Neuron (in vitro differentiated cells): ENCODE data around the gene TGM1.
"Not testable (repeated sequence)": the region's sequence is repeated elsewhere in the genome, so short reads cannot be mapped to it uniquely, and the experiment has no call there.

ENCODE experiments used
- H2AFZ ChIP-seq: one replicate; pipeline ENCODE4 v1.6.1; 2013; ENCODE audit warnings: low read depth, mild to moderate bottlenecking, inconsistent platforms, low read length, moderate library complexity
- H3K27me3 ChIP-seq: one replicate; pipeline ENCODE4 v1.6.1; 2013; ENCODE audit warnings: low read length; ENCODE audit not compliant: insufficient read depth
- H3K36me3 ChIP-seq: one replicate; pipeline ENCODE4 v1.6.1; 2013; ENCODE audit warnings: low read length; ENCODE audit not compliant: insufficient read depth
- H3K4me1 ChIP-seq: one replicate; pipeline ENCODE4 v1.6.1; 2013; ENCODE audit warnings: low read length; ENCODE audit not compliant: insufficient read depth
- H3K4me3 ChIP-seq: 2 replicates; pipeline ENCODE4 v1.5.1; 2013; ENCODE audit warnings: mild to moderate bottlenecking, low read length, moderate library complexity
- H3K9me3 ChIP-seq: one replicate; pipeline ENCODE4 v1.6.1; 2013; ENCODE audit warnings: low read length

The TGM1 gene

GRCh38 chr14:24250354-24250753 is 12.6 kb downstream of the TGM1 start:
- Histone ChIP-seq H3K4me1 (no peaks in the 10 kb centered on the region), H3K4me3 (no peak overlapping the region), H3K27me3 (no peaks in the 10 kb centered on the region), H3K9me3 (no peaks in the 10 kb centered on the region), H2AFZ (no peak overlapping the region), H3K36me3 (no peaks in the 10 kb centered on the region)

GRCh38 chr14:24249230-24250021 is 13.6 kb downstream of the TGM1 start:
- Histone ChIP-seq H2AFZ (no peak overlapping the region), H3K4me1 (no peaks in the 10 kb centered on the region), H3K4me3 (no peak overlapping the region), H3K27me3 (no peaks in the 10 kb centered on the region), H3K9me3 (no peaks in the 10 kb centered on the region), H3K36me3 (no peaks in the 10 kb centered on the region)

DNA sequence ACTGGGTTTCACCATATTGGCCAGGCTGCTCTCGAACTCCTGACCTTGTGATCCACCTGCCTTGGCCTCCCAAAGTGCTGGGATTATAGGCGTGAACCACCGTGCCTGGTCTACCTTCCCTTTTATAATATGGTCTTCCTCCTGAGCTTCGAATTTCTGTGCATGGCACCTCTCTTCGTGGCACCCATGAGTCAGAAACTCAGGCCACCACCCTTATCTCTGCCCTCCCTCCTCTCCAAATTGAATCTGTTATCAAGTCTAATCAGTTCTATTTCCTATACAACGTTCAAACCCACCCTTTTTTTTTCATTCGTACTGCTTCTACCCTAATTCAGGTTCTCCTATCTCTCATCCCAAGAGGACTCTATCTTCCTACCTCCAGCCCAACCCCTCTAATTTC is 15.6 kb downstream of the TGM1 start:
- Histone ChIP-seq H3K4me1 (no peaks in the 10 kb centered on the region), H3K36me3 (no peaks in the 10 kb centered on the region), H2AFZ (no peak overlapping the region)

DNA sequence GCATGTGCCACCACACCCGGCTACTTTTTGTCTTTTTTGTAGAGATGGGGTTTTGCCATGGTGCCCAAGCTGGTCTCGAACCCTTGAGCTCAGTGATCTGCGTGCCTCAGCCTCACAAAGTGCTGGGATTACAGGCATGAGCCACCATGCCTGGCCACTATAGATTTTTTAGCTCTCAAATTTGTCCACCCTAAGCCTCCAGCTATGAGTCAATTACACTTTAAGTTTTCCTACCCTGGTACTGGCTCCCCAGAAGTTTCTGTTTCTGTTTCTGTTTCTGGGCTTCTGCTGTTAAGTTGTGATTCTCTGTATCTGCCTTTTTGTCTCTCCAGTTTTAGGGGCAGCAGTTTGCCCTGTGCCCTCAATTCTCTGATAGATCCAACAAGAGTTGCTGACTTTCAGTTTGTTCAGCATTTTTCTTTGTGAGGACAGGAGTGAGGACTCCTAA is 16.2 kb downstream of the TGM1 start:
- Histone ChIP-seq H3K36me3 (no peaks in the 10 kb centered on the region), H3K27me3 (no peaks in the 10 kb centered on the region), H3K4me1 (peaks cover 3% of the 10 kb centered on the region), H3K9me3 (no peaks in the 10 kb centered on the region), H3K4me3 (no peak overlapping the region), H2AFZ (no peak overlapping the region)

More for the DNA sequence above, 15.6 kb downstream of the TGM1 start:
- H3K27me3 ChIP-seq, result no peaks in the 10 kb centered on the region
- no peaks in the 10 kb centered on the region for H3K9me3 ChIP-seq
- no peak overlapping the region for H3K4me3 ChIP-seq

- H3K27me3 ChIP-seq, H3K9me3 ChIP-seq, H3K36me3 ChIP-seq, H2AFZ ChIP-seq, H3K4me3 ChIP-seq: not testable (repeated sequence)
- H3K4me1 ChIP-seq, result peaks cover 16% of the 10 kb centered on the region
Measured at GRCh38 chr14:24245350-24245749, 17.6 kb downstream of the TGM1 start.

DNA sequence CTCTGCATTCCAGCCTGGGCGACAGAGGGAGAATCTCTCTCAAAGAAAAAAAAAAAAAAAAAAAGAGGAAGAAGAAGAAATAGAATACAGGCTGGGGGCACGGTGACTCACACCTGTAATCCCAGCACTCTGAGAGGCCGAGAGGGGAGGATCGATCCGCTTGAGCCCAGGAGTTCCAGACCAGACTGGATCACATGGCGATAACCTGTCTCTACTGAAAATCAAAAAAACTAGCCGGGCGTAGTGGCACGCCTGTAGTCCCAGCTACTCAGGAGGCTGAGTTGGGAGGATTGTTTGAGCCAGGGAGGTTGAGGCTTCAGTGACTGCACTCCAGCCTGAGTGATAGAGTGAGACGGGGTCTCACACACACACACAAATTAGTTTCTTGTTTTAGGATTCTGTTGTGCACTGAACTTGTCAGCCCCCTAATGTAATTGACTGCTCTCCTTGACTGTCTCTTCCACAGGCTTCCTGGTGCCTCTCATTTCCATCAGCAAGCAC is 19.6 kb downstream of the TGM1 start:
- Histone ChIP-seq H3K9me3 (no peaks in the 10 kb centered on the region), H3K4me1 (peaks cover 22% of the 10 kb centered on the region), H2AFZ (peak overlapping the region; percentile 86), H3K36me3 (peaks cover 27% of the 10 kb centered on the region), H3K4me3 (peak overlapping the region; percentile 85), H3K27me3 (no peaks in the 10 kb centered on the region)

DNA sequence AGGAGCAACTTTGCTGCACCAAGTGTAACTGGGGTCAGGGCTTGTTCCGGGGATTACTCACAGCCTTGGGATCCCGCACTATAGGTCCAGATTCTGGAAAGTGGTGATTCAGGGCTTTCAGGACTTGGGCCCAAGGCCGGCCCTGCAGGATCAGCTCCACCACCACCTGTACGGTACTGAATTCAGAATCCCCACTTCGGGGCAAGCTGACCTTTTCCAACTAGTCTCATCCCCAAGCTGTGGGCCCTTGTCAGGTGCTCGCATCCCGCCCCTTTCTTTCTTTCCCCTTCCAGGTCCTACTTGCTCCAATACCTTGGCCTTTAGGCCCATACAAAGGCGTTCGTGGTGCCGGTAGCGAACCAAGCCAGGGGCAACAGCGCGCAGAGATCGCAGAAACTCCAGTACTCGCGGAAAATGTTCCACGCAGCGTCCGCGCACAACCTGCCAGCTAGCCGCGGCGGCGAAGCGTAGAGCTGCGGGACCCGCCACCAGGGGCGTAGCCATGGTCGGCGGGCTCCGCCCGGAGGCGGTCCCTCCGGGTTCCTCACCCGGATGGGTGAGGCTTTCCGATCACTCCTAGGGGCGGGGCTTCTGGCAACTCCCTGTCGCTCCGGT is 21.0 kb downstream of the TGM1 start:
- H2AFZ ChIP-seq, result peak overlapping the region; percentile 86
- H3K36me3 ChIP-seq, result peaks cover 42% of the 10 kb centered on the region
- H3K27me3 ChIP-seq, result no peaks in the 10 kb centered on the region
- H3K9me3 ChIP-seq, result no peaks in the 10 kb centered on the region
- peak overlapping the region; percentile 85 for H3K4me3 ChIP-seq
- H3K4me1 ChIP-seq, result peaks cover 22% of the 10 kb centered on the region

DNA sequence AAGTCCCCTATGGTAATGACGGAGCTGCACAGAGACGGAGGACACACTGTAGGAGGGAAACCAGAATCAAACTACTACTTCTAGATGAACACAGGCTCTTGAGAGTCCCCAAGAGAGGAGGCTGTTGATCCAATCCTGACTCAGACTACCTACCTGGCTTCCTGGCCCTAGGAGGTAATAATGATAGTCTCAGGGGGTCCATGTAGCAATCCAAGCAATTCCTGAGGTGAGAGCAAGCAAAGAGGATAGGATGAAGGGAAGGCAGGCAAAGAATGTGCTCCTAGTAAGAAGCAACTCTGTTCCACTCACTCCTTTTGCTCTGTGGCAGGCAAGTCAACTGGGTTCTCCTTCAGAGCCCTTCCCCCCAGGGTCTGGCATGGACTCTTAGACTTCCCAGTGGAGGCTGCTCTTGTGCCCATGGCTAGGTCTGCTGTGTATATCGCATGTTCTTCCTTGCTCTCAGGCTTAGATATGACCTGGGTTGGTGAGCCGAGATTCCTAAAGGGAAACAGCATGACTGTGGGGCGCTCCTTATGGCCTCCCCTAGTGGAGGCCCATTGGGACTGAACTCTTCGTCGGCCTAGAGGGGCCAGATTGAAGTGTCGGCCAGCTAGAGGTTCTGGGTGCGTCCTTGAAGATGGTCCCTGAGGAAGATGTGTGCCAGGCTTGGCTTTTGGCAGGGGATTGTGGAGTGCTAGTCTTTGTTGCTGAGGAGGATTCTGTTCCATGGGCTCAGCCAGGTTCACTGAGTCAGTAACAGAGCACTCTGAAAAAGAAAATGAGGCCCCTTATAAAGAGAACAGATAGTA is 22.7 kb downstream of the TGM1 start:
- no peak overlapping the region for H2AFZ ChIP-seq
- H3K9me3 ChIP-seq, result no peaks in the 10 kb centered on the region
- peaks cover 22% of the 10 kb centered on the region for H3K4me1 ChIP-seq
- H3K4me3 ChIP-seq, result no peak overlapping the region
- peaks cover 56% of the 10 kb centered on the region for H3K36me3 ChIP-seq
- H3K27me3 ChIP-seq, result no peaks in the 10 kb centered on the region

DNA sequence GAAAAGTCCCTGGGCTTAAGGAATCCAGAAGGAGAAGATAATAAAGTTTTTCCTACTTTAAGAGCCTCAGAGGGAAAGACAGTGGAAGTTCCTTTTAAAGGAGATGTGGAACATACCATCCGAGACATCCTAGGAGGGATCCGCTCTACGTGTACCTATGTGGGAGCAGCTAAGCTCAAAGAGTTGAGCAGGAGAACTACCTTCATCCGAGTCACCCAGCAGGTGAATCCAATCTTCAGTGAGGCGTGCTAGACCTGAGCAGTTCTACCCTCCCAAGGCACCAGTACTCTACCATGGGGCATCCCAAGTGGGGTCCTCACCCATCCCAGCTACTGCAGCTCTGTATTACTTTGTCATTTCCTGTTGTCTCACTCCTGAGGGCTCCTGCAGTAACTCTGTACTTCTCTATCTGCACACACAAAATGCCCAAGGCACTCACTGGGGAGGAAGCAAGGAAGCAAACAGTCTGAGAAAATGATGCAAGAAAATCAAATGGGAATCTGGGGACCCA is 24.4 kb downstream of the TGM1 start:
- H3K36me3 ChIP-seq, result peaks cover 60% of the 10 kb centered on the region
- no peaks in the 10 kb centered on the region for H3K9me3 ChIP-seq
- no peaks in the 10 kb centered on the region for H3K27me3 ChIP-seq
- H3K4me3 ChIP-seq, result no peak overlapping the region
- H2AFZ ChIP-seq, result no peak overlapping the region
- peaks cover 27% of the 10 kb centered on the region for H3K4me1 ChIP-seq

DNA sequence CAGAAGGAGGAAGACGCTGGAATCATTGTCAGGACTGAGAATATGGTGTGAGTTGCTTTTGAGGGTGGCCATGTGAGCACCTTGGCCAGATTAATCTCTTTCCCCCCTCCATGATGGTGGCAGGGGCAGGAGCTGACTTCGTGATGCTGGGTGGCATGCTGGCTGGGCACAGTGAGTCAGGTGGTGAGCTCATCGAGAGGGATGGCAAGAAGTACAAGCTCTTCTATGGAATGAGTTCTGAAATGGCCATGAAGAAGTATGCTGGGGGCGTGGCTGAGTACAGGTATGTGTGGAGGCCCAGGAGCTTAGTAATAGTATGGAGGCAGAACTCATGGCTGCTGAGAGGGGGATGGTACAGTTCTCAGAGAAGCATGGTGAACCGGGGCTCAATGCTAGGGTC is 24.9 kb downstream of the TGM1 start:
- Histone ChIP-seq H3K4me1 (peaks cover 32% of the 10 kb centered on the region), H3K9me3 (no peaks in the 10 kb centered on the region), H2AFZ (no peak overlapping the region), H3K4me3 (no peak overlapping the region), H3K27me3 (no peaks in the 10 kb centered on the region), H3K36me3 (peaks cover 60% of the 10 kb centered on the region)

GRCh38 chr14:24237463-24237955 is 25.5 kb downstream of the TGM1 start:
- no peak overlapping the region for H2AFZ ChIP-seq
- H3K27me3 ChIP-seq, result no peaks in the 10 kb centered on the region
- H3K4me3 ChIP-seq, result no peak overlapping the region
- peaks cover 35% of the 10 kb centered on the region for H3K4me1 ChIP-seq
- H3K36me3 ChIP-seq, result peaks cover 60% of the 10 kb centered on the region
- H3K9me3 ChIP-seq, result no peaks in the 10 kb centered on the region

DNA sequence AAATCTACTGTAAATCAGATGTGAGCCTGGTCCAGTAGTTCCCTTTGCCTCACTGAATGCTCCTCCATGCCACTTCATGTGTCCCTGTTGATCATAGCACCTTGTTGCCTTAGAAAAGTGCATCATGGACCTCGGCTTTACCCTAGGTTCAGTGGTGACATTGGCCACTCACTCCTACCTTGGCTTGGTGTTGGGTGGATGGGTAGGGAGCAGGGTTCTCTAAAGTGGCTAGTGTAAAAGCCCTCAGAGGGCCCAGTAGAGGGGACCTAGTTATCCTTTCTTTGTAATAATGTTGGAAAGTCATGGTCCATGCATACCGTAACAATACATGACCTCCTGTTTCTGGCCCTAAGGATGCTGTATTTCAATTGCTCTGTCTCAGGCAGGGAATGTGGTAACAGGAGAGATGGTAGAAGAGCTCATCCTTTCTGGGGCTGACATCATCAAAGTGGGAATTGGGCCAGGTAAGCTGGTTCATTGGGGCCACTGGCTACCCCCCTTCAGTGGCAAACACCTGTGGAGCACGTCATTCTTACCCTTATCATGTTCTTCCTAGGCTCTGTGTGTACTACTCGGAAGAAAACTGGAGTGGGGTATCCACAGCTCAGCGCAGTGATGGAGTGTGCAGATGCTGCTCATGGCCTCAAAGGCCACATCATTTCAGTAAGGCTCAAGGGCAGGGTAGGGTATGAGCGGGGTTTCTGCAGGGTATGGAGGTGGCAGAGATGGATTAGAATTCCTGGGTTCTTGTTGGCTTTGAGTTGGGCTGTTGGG is 26.1 kb downstream of the TGM1 start:
- no peaks in the 10 kb centered on the region for H3K9me3 ChIP-seq
- no peak overlapping the region for H3K4me3 ChIP-seq
- H3K36me3 ChIP-seq, result peaks cover 60% of the 10 kb centered on the region

More for the DNA sequence above, 26.1 kb downstream of the TGM1 start:
- Histone ChIP-seq H2AFZ (no peak overlapping the region), H3K27me3 (no peaks in the 10 kb centered on the region), H3K4me1 (peaks cover 34% of the 10 kb centered on the region)
